Neutrophil (primary cell): ENCODE data around the gene POTEG.
"Not testable (repeated sequence)": the region's sequence is repeated elsewhere in the genome, so short reads cannot be mapped to it uniquely, and the experiment has no call there.

Source experiments
- H3K27ac ChIP-seq: fragments of 200-600 bp; sonication (generic); 2 replicates; pipeline ENCODE4 v1.5.1; 2016; ENCODE audit warnings: mild to moderate bottlenecking, moderate library complexity
- H3K27me3 ChIP-seq: fragments of 200-600 bp; sonication (generic); 2 replicates; pipeline ENCODE4 v1.6.0; 2016; ENCODE audit warnings: mild to moderate bottlenecking
- H3K36me3 ChIP-seq: fragments of 200-600 bp; sonication (generic); 2 replicates; pipeline ENCODE4 v1.5.1; 2017
- H3K4me1 ChIP-seq, 2 experiments: fragments of 200-600 bp in 1 of 2; sonication (generic) in 1 of 2; 1 replicate in 1 of 2; 2 replicates in 1 of 2; pipeline versions ENCODE4 v1.5.1 to v1.6.1; 2013 to 2016; ENCODE audit warnings: low read depth in 1 of 2, low read length in 1 of 2, mild to moderate bottlenecking in 1 of 2, moderate library complexity in 1 of 2; ENCODE audit not compliant: control insufficient read depth in 1 of 2, insufficient read depth in 1 of 2
- H3K4me3 ChIP-seq, 2 experiments: fragments of 200-600 bp in 1 of 2; sonication (generic) in 1 of 2; 1 replicate in 1 of 2; 2 replicates in 1 of 2; pipeline ENCODE4 v1.5.1; 2013 to 2016; ENCODE audit warnings: low read depth in 1 of 2, low read length in 1 of 2, mild to moderate bottlenecking in 1 of 2, moderate library complexity in 1 of 2
- H3K9me3 ChIP-seq: fragments of 200-600 bp; sonication (generic); 2 replicates; pipeline ENCODE4 v1.5.1; 2016

Gene POTEG

GRCh38 chr14:19360937-19361635 is 73.1 kb downstream of the POTEG start:
- not testable (repeated sequence) for H3K36me3 ChIP-seq, H3K4me1 ChIP-seq, H3K4me3 ChIP-seq, H3K27me3 ChIP-seq, H3K9me3 ChIP-seq, H3K27ac ChIP-seq
